Testis (tissue), 3 donors: ENCODE measurements around the gene CITED1. TPM values are rescaled to one million over a fixed set of nuclear protein-coding genes. Genes with fewer than 3 reads are reported as not detected.

Experiments
- DNase-seq: peaks from one replicate; pipeline ENCODE4 v3.0.0-alpha.2; 2019
- H3K27ac ChIP-seq, 2 donors: fragments of 200-600 bp; sonication (generic); one replicate each; pipeline ENCODE4 v1.5.1; 2019
- H3K27me3 ChIP-seq: fragments of 200-600 bp; sonication (generic); one replicate; pipeline ENCODE4 v1.5.1; 2019
- H3K36me3 ChIP-seq: fragments of 200-600 bp; sonication (generic); one replicate; pipeline ENCODE4 v1.5.1; 2017; ENCODE audit warnings: low read depth; ENCODE audit errors: missing control alignments
- H3K4me1 ChIP-seq: fragments of 200-600 bp; sonication (generic); one replicate; pipeline ENCODE4 v1.5.1; 2019
- H3K4me3 ChIP-seq, 2 donors: fragments of 200-600 bp; sonication (generic); one replicate each; pipeline ENCODE4 v1.5.1; 2017 to 2019
- H3K9me3 ChIP-seq: fragments of 200-600 bp; sonication (generic); one replicate; pipeline ENCODE4 v1.5.1; 2017
- POLR2A ChIP-seq: fragments of 450-650 bp; IDR thresholded peaks from one replicate; pipeline ENCODE4 v1.6.1; 2017; ENCODE audit warnings: antibody characterized with exemption, mild to moderate bottlenecking, moderate library complexity
- intact Hi-C: fragments of 100-400 bp; cut with DNase I; formaldehyde crosslinking; loops from one replicate; pipeline ENCODE4 v1.15.1; 2023; ENCODE audit warnings: low total_unique reads
- polyA plus RNA-seq: library from polyadenylated mRNA; stranded (reverse); fragments of 350-450 nt; fragmentation: Illumina TruSeq; extraction: RNeasy Lipid Tissue Mini Kit (QIAGEN cat#74804); gene quantifications from one replicate; pipeline ENCODE4 v1.2.3, GENCODE V29; 2014; ENCODE audit warnings: low read depth, low replicate concordance; ENCODE audit not compliant: insufficient read depth
- small RNA-seq, 2 donors: library from RNA; depleted of rRNA; stranded (forward); fragments of <200 nt; gene quantifications; one replicate each; pipeline ENCODE3, GENCODE V24; 2016
- total RNA-seq, 2 donors: library from RNA; depleted of rRNA; stranded (reverse); fragments of >200 nt; gene quantifications; one replicate each; pipeline ENCODE4 v1.2.3, GENCODE V29; 2016
- TF ChIP-seq, protein P1 (sequence below), 3 experiments: fragments of 450-650 bp in 2 of 3; fragments of 200-600 bp in 1 of 3; sonication (generic) in 1 of 3; IDR thresholded peaks; one replicate each; pipeline ENCODE4 v1.5.1; 2016 to 2019; ENCODE audit warnings: antibody characterized with exemption in 3 of 3, mild to moderate bottlenecking in 2 of 3, moderate library complexity in 1 of 3

CITED1 gene
- total and polyA plus RNA-seq, 3 donors from 2014 or later: 323 to 593 (median 439) TPM

DNA sequence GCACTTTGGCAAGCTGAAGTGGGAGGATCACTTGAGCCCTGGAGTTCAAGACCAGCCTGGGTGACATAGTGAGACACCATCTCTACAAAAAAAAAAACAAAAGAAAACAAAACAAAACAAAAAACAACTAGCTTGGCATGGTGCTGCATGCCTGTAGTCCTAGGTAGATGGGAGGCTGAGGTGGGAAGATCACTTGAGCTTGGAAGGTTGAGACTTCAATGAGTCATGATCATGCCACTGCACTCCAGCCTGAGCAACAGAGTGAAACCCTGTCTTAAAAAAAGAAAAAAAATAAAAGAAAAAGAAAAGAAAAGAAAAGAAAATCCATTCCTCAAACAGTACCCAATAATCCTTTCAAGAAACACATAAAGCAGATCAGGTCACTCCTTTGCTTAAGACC, 52.0 kb downstream of the CITED1 start:
- H3K4me3 ChIP-seq: no peak overlapping the region
- no peak overlapping the region for H3K27ac ChIP-seq
- intact Hi-C loops: no loop called here
- no peak for TF ChIP-seq POLR2A
- TF ChIP-seq, protein P1, sequence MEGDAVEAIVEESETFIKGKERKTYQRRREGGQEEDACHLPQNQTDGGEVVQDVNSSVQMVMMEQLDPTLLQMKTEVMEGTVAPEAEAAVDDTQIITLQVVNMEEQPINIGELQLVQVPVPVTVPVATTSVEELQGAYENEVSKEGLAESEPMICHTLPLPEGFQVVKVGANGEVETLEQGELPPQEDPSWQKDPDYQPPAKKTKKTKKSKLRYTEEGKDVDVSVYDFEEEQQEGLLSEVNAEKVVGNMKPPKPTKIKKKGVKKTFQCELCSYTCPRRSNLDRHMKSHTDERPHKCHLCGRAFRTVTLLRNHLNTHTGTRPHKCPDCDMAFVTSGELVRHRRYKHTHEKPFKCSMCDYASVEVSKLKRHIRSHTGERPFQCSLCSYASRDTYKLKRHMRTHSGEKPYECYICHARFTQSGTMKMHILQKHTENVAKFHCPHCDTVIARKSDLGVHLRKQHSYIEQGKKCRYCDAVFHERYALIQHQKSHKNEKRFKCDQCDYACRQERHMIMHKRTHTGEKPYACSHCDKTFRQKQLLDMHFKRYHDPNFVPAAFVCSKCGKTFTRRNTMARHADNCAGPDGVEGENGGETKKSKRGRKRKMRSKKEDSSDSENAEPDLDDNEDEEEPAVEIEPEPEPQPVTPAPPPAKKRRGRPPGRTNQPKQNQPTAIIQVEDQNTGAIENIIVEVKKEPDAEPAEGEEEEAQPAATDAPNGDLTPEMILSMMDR (IDR thresholded peaks at IDR 0.05): no peak
- no peaks in the 10 kb centered on the region for H3K27me3 ChIP-seq
- DNase-seq: no peak
- H3K4me1 ChIP-seq: no peaks in the 10 kb centered on the region
- no peaks in the 10 kb centered on the region for H3K36me3 ChIP-seq
- H3K9me3 ChIP-seq: no peaks in the 10 kb centered on the region

Small RNAs within 50 kb of the gene (small RNA-seq; reads per million reads assigned to genes)
- gene RF00019: 0 reads per million in 2 donors

Other genes with a start within 250 kb of the CITED1 start
- gene RTL5, start 174.0 kb downstream of the CITED1 start, total RNA-seq: 10 to 100 TPM; 25.4 to 25.6 TPM
- gene RTL5, start 174.0 kb downstream of the CITED1 start, polyA plus RNA-seq: 18.0 TPM
- gene PIN4, start 124.2 kb downstream of the CITED1 start, total RNA-seq: 1 to 10 TPM; 8.2 to 8.7 TPM
- 8.2 TPM for gene PIN4, start 124.2 kb downstream of the CITED1 start, polyA plus RNA-seq
- gene ERCC6L, start 66.9 kb downstream of the CITED1 start, total RNA-seq: 1 to 10 TPM in 1 of 2 donors, under 1 TPM in 1; 0.74 to 1.6 TPM
- gene ERCC6L, start 66.9 kb downstream of the CITED1 start, polyA plus RNA-seq: 1.0 TPM
- gene RPS4X, start 28.7 kb downstream of the CITED1 start, total RNA-seq: 100 to 1,000 TPM; 268 to 497 TPM
- 546 TPM for gene RPS4X, start 28.7 kb downstream of the CITED1 start, polyA plus RNA-seq